ENCODE results near the gene ZRSR2.

The ZRSR2 gene

DNA sequence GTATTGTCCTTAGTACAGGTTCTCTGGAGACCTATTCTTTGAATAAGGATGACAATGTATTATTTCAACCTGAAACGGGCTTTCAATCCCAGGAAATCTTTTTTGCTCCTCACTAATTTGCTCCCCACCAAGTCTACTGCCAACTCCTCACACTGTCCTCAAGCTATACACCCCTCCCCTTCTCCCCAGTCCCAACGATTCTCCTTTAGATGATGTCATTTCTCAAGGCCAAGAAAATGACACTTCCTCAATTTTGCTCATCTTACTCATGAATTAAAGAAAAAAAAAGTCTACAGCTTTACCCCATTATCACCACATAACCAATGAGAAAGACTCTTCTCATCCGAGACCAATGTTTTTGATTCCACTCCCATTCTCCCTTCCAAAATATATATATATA lies 43.8 kb downstream of the ZRSR2 start:
- Histone ChIP-seq H3K9ac (ENCODE audit: low read depth, low read length) (no peak overlapping the region), H3K4me3 (ENCODE audit: low read length) (no peak overlapping the region), H3K4me2 (ENCODE audit: low read length) (no peak overlapping the region), H3K4me1 (ENCODE audit: control insufficient read depth, insufficient read depth, low read length) (no peaks in the 10 kb centered on the region), H3K9me3 (replicated peaks; ENCODE audit: low read length) (no peaks in the 10 kb centered on the region), H3K27me3 (ENCODE audit: control insufficient read depth, insufficient read depth, low read length) (no peaks in the 10 kb centered on the region), H3K36me3 (ENCODE audit: insufficient read depth, low read length) (no peaks in the 10 kb centered on the region)

GRCh38 chrX:15834827-15835595 lies 44.7 kb downstream of the ZRSR2 start:
- no peak overlapping the region for H3K4me2 ChIP-seq (ENCODE audit: low read length)
- H3K36me3 ChIP-seq (ENCODE audit: insufficient read depth, low read length), result no peaks in the 10 kb centered on the region
- no peaks in the 10 kb centered on the region for H3K9me3 ChIP-seq (replicated peaks; ENCODE audit: low read length)
- no peak overlapping the region for H3K9ac ChIP-seq (ENCODE audit: low read depth, low read length)
- no peak overlapping the region for H3K4me3 ChIP-seq (ENCODE audit: low read length)
- no peaks in the 10 kb centered on the region for H3K27me3 ChIP-seq (ENCODE audit: control insufficient read depth, insufficient read depth, low read length)
- no peaks in the 10 kb centered on the region for H3K4me1 ChIP-seq (ENCODE audit: control insufficient read depth, insufficient read depth, low read length)

- H3K4me1 ChIP-seq (ENCODE audit: control insufficient read depth, insufficient read depth, low read length), result no peaks in the 10 kb centered on the region
- no peaks in the 10 kb centered on the region for H3K9me3 ChIP-seq (replicated peaks; ENCODE audit: low read length)
- H3K27me3 ChIP-seq (ENCODE audit: control insufficient read depth, insufficient read depth, low read length), result no peaks in the 10 kb centered on the region
- no peak overlapping the region for H3K4me2 ChIP-seq (ENCODE audit: low read length)
- H3K36me3 ChIP-seq (ENCODE audit: insufficient read depth, low read length), result no peaks in the 10 kb centered on the region
- H3K9ac ChIP-seq (ENCODE audit: low read depth, low read length), result no peak overlapping the region
- H3K4me3 ChIP-seq (ENCODE audit: low read length), result no peak overlapping the region
These were observed 47.7 kb downstream of the ZRSR2 start for GRCh38 chrX:15838017-15838416.

GRCh38 chrX:15841853-15842516 lies 51.7 kb downstream of the ZRSR2 start:
- no peak overlapping the region for H3K4me2 ChIP-seq (ENCODE audit: low read length)
- H3K27me3 ChIP-seq (ENCODE audit: control insufficient read depth, insufficient read depth, low read length), result no peaks in the 10 kb centered on the region
- no peak overlapping the region for H3K4me3 ChIP-seq (ENCODE audit: low read length)
- no peak overlapping the region for H3K9ac ChIP-seq (ENCODE audit: low read depth, low read length)
- no peaks in the 10 kb centered on the region for H3K4me1 ChIP-seq (ENCODE audit: control insufficient read depth, insufficient read depth, low read length)
- H3K9me3 ChIP-seq (replicated peaks; ENCODE audit: low read length), result no peaks in the 10 kb centered on the region
- no peaks in the 10 kb centered on the region for H3K36me3 ChIP-seq (ENCODE audit: insufficient read depth, low read length)

DNA sequence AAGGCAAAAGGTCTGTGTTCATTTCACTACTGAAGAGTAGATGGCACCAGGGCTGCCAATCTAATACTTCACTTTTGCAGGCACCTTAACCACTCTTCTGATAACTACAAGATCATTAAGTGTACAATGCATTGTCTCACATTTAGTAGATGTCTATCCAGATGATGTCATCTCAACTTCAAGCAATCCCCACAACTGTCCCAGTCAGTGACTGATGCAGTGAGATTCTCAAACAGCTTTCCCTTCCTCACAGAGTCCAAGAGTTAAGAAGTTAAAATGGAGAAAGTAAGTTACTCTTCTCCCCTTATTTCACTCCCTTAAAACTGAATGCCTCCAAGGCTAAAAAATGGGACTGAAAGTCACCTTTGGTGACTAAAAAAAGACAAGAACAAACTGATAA lies 53.7 kb downstream of the ZRSR2 start:
- H3K36me3 ChIP-seq (ENCODE audit: insufficient read depth, low read length), result no peaks in the 10 kb centered on the region
- no peak overlapping the region for H3K9ac ChIP-seq (ENCODE audit: low read depth, low read length)
- H3K4me2 ChIP-seq (ENCODE audit: low read length), result no peak overlapping the region
- no peak overlapping the region for H3K4me3 ChIP-seq (ENCODE audit: low read length)
- H3K9me3 ChIP-seq (replicated peaks; ENCODE audit: low read length), result no peaks in the 10 kb centered on the region
- no peaks in the 10 kb centered on the region for H3K27me3 ChIP-seq (ENCODE audit: control insufficient read depth, insufficient read depth, low read length)
- no peaks in the 10 kb centered on the region for H3K4me1 ChIP-seq (ENCODE audit: control insufficient read depth, insufficient read depth, low read length)

GRCh38 chrX:15848576-15848975 lies 58.3 kb downstream of the ZRSR2 start:
- no peak overlapping the region for H3K4me3 ChIP-seq (ENCODE audit: low read length)

GRCh38 chrX:15849555-15849954 lies 59.3 kb downstream of the ZRSR2 start:
- no peaks in the 10 kb centered on the region for H3K9me3 ChIP-seq (replicated peaks; ENCODE audit: low read length)
- H3K36me3 ChIP-seq (ENCODE audit: insufficient read depth, low read length), result no peaks in the 10 kb centered on the region

More at GRCh38 chrX:15848576-15848975, 58.3 kb downstream of the ZRSR2 start:
- Histone ChIP-seq H3K36me3 (ENCODE audit: insufficient read depth, low read length) (no peaks in the 10 kb centered on the region), H3K27me3 (ENCODE audit: control insufficient read depth, insufficient read depth, low read length) (peaks cover 4% of the 10 kb centered on the region), H3K4me2 (ENCODE audit: low read length) (no peak overlapping the region), H3K4me1 (ENCODE audit: control insufficient read depth, insufficient read depth, low read length) (peaks cover 2% of the 10 kb centered on the region), H3K9me3 (replicated peaks; ENCODE audit: low read length) (no peaks in the 10 kb centered on the region), H3K9ac (ENCODE audit: low read depth, low read length) (no peak overlapping the region)

GRCh38 chrX:15853586-15854079 lies 63.3 kb downstream of the ZRSR2 start:
- peak overlapping the region; percentile 71 for H3K9ac ChIP-seq (ENCODE audit: low read depth, low read length)
- peaks cover 30% of the 10 kb centered on the region for H3K27me3 ChIP-seq (ENCODE audit: control insufficient read depth, insufficient read depth, low read length)
- peaks cover 8% of the 10 kb centered on the region for H3K4me1 ChIP-seq (ENCODE audit: control insufficient read depth, insufficient read depth, low read length)
- no peaks in the 10 kb centered on the region for H3K36me3 ChIP-seq (ENCODE audit: insufficient read depth, low read length)
- peak overlapping the region; percentile 81 for H3K4me3 ChIP-seq (ENCODE audit: low read length)
- no peaks in the 10 kb centered on the region for H3K9me3 ChIP-seq (replicated peaks; ENCODE audit: low read length)
- peak overlapping the region; percentile 90 for H3K4me2 ChIP-seq (ENCODE audit: low read length)

More at GRCh38 chrX:15849555-15849954, 59.3 kb downstream of the ZRSR2 start:
- H3K4me1 ChIP-seq (ENCODE audit: control insufficient read depth, insufficient read depth, low read length), result peaks cover 4% of the 10 kb centered on the region
- peaks cover 7% of the 10 kb centered on the region for H3K27me3 ChIP-seq (ENCODE audit: control insufficient read depth, insufficient read depth, low read length)
- H3K9ac ChIP-seq (ENCODE audit: low read depth, low read length), result no peak overlapping the region
- no peak overlapping the region for H3K4me3 ChIP-seq (ENCODE audit: low read length)
- no peak overlapping the region for H3K4me2 ChIP-seq (ENCODE audit: low read length)

DNA sequence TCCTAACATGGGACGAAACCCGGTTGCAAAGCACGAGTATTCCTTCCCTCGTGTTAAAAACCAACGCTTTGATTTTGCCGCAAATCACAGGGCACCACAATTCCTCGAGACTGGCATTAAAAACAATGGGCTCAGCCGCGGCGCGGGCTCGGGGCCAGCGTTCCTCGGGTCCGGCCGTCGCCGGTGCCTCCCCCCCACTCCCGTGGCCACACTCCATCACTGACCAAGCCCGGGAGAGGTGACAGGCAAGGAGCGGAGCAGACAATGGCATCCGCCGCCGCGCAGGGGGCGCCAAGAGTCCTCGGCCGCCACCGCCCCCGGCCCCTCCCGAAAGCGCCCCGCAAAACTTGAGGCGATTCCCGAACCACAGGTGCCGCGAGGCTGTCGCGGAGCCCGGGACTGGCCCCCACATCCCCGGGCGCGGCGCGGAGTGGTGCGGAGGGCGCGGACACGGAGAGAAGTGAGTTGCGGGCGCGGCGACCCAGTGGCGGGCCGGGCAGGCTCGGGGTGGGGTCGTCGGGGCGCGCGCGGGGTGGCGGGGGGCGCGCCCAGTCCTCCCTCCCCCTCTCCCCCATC lies 63.9 kb downstream of the ZRSR2 start:
- H3K27me3 ChIP-seq (ENCODE audit: control insufficient read depth, insufficient read depth, low read length), result peaks cover 31% of the 10 kb centered on the region
- peaks cover 8% of the 10 kb centered on the region for H3K4me1 ChIP-seq (ENCODE audit: control insufficient read depth, insufficient read depth, low read length)
- H3K4me3 ChIP-seq (ENCODE audit: low read length), result peak overlapping the region; percentile 81
- H3K9me3 ChIP-seq (replicated peaks; ENCODE audit: low read length), result no peaks in the 10 kb centered on the region
- peak overlapping the region; percentile 90 for H3K4me2 ChIP-seq (ENCODE audit: low read length)
- no peaks in the 10 kb centered on the region for H3K36me3 ChIP-seq (ENCODE audit: insufficient read depth, low read length)
- peak overlapping the region; percentile 71 for H3K9ac ChIP-seq (ENCODE audit: low read depth, low read length)

DNA sequence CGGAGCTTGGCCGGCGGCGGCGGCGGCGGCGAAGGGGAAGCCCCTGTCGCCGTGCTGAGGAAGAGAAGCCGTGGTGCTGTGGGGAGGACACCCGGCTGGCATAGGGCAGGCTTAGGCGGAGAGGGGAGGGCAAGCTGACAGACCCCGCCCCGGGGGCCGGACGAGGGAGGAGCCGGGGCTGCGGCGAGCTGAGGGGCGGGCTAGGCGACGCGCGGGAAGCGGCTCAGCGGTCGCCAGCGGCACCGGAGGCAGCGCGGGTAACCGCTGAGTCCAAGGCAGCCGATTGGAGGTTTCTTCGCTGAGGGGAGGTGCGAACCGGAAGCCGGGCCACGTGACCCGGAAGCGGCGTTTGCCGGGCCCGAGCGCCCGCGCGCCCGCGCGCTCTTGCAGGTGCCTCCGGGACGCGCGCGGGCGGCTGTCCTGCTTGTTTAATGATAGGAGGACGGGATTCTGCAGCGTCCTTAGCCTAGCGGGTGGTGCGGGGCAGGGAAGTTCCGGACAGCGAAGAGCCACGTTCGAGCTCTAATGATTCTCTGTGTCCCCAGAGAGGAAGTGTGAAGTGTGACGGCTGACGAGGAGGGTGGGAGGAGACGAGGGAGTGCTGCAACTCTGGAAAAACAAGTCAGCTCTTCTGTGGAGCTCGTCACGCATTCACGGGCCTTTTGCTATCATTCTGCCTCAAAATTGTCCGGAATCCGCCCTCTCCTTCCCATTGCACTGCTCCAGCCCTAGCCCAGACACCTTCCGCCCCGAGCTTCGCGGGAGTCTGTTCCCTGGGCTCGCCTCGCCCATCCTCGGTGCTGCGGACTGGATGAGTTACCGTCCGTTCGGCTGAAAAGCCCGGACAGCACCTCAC lies 64.7 kb downstream of the ZRSR2 start, which contains the start of gene AP1S2:
TSS of gene AP1S2 (minus strand) at position 102 of the 856 bp plus-strand sequence. CDS start 2,289 bp downstream, outside the sequence.
- peak within 1 kb of the TSS; percentile 71 for H3K9ac ChIP-seq (ENCODE audit: low read depth, low read length)
- H3K36me3 ChIP-seq (ENCODE audit: insufficient read depth, low read length), result no peaks in the 10 kb centered on the region
- H3K4me2 ChIP-seq (ENCODE audit: low read length), result peak within 1 kb of the TSS; percentile 90
- peaks cover 34% of the 10 kb centered on the region for H3K27me3 ChIP-seq (ENCODE audit: control insufficient read depth, insufficient read depth, low read length)
- H3K9me3 ChIP-seq (replicated peaks; ENCODE audit: low read length), result no peaks in the 10 kb centered on the region
- H3K4me3 ChIP-seq (ENCODE audit: low read length), result peak within 1 kb of the TSS; percentile 81
- peaks cover 8% of the 10 kb centered on the region for H3K4me1 ChIP-seq (ENCODE audit: control insufficient read depth, insufficient read depth, low read length)

Data from skeletal muscle satellite cell (primary cell).